HG02885 (cell line): ENCODE data around the gene ARL8B.
A peak's percentile ranks its signal among the peaks of the same experiment; 100 is the strongest.
"Not testable (repeated sequence)": the region's sequence is repeated elsewhere in the genome, so short reads cannot be mapped to it uniquely, and the experiment has no call there.

Source experiments
- ATAC-seq: cut with Tn5 transposase; IDR thresholded peaks from one replicate; pipeline ENCODE4 v1.9.1; 2021; ENCODE audit warnings: mild to moderate bottlenecking; ENCODE audit not compliant: unreplicated experiment, poor library complexity

ARL8B gene

GRCh38 chr3:5106933-5107334 is 15.2 kb upstream of the ARL8B start:
- ATAC-seq = not testable (repeated sequence)

GRCh38 chr3:5110337-5110736 is 11.8 kb upstream of the ARL8B start:
- no peak for ATAC-seq

- no peak for ATAC-seq
These were observed 10.0 kb upstream of the ARL8B start for GRCh38 chr3:5112043-5112442.

- ATAC-seq = not testable (repeated sequence)
These were observed 8.4 kb upstream of the ARL8B start for GRCh38 chr3:5113726-5114125.

GRCh38 chr3:5115506-5116162 is 6.5 kb upstream of the ARL8B start:
- ATAC-seq = peak; percentile 50

GRCh38 chr3:5116538-5116937 is 5.6 kb upstream of the ARL8B start:
- ATAC-seq = no peak

- ATAC-seq = no peak
These were observed 1.6 kb upstream of the ARL8B start for GRCh38 chr3:5120446-5120845.

- peak; percentile 26 for ATAC-seq
These were observed 932 bp downstream of the ARL8B start for GRCh38 chr3:5122741-5123706.

GRCh38 chr3:5123937-5124336 is 1.8 kb downstream of the ARL8B start:
- no peak for ATAC-seq

GRCh38 chr3:5126586-5126985 is 4.5 kb downstream of the ARL8B start:
- ATAC-seq = no peak

- ATAC-seq = no peak
These were observed 6.8 kb downstream of the ARL8B start for GRCh38 chr3:5128849-5129248.

- ATAC-seq = no peak
These were observed 11.3 kb downstream of the ARL8B start for GRCh38 chr3:5133239-5134018.

- no peak for ATAC-seq
These were observed 11.9 kb downstream of the ARL8B start for GRCh38 chr3:5134019-5134391.

GRCh38 chr3:5134499-5134898 is 12.4 kb downstream of the ARL8B start:
- no peak for ATAC-seq

GRCh38 chr3:5136211-5136918 is 14.3 kb downstream of the ARL8B start:
- ATAC-seq = peak; percentile 67

- ATAC-seq = peak; percentile 8
These were observed 14.9 kb downstream of the ARL8B start for GRCh38 chr3:5136919-5137429.

GRCh38 chr3:5138214-5138981 is 16.3 kb downstream of the ARL8B start:
- no peak for ATAC-seq

- ATAC-seq = peak; percentile 47
These were observed 18.1 kb downstream of the ARL8B start for GRCh38 chr3:5140230-5140621.

- ATAC-seq = no peak
These were observed 18.7 kb downstream of the ARL8B start for GRCh38 chr3:5140839-5141238.
